ENCODE results near the gene PHETA2.

- TF ChIP-seq NR3C1 (CRISPR knock-in tag; conservative IDR thresholded peaks at IDR 0.05; ENCODE audit: low read depth), result no peak
- no peak for TF ChIP-seq NFATC4 (CRISPR knock-in tag; IDR thresholded peaks at IDR 0.05)
- TF ChIP-seq CTCF (IDR thresholded peaks at IDR 0.05), result no peak
- TF ChIP-seq ZBTB21 (CRISPR knock-in tag; IDR thresholded peaks at IDR 0.05; ENCODE audit: borderline replicate concordance), result no peak
- TF ChIP-seq E2F4 (CRISPR knock-in tag; IDR thresholded peaks at IDR 0.05; ENCODE audit: borderline replicate concordance, low read depth), result no peak
- no peak for TF ChIP-seq NFYB (CRISPR knock-in tag; conservative IDR thresholded peaks at IDR 0.05; ENCODE audit: low read depth)
Observed at GRCh38 chr22:42080287-42080686, 6.2 kb downstream of the PHETA2 start.

Measured in WTC11 (cell line).